ENCODE measurements around the gene SLC4A8. TPM values are rescaled to one million over a fixed set of nuclear protein-coding genes. Genes with fewer than 3 reads are reported as not detected.
A peak's percentile ranks its signal among the peaks of the same experiment; 100 is the strongest.

The SLC4A8 gene
- 4.1 TPM for polyA plus RNA-seq (2012; ENCODE audit: insufficient read depth, insufficient read length)

DNA sequence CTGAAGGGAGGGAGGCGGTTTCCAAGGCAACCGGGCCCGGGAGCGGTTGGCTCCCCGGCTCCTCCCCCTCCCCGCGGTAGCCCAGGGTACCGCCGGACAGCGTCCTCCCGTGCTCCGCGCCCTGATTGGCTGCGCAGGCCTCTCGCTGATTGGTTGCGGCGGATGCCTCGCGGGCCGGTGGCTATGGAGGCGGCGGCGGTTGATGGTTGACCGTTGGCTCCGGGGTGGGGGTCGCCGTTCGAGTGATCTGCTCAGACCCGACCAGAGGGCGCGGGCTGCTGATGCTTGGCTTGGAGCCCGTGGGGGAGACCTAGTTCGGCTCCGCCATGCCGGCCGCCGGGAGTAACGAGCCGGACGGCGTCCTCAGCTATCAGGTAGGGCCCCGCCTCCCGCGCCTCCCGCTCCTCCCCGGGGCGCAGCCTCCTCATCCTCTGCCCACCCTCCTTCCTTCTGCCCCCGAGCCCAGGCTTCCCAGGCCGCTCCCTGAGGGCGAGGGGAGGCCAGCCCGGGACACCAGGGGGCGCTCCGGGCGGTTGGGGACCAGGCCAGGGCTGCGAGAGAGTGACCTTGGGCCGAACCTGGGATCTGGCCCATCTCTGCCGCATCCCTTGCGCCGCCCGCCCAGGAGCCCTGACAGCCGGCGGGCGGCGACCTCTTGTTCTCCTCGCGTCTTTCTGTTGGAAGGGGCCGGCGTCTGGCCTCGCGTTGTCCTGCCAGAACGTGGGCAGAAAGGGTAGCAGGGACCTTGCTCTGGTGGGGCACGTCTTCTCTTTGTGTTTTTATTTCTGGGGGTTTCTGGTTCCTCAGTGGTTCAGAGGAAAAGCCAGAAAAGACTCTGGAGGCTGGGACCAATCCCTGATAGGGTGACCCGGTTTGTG, at the start of gene SLC4A8:
SLC4A8 (plus strand) TSS at position 170 of the 878 bp plus-strand sequence; CDS start at position 327, 157 bp downstream.
- peak; percentile 71 for DNase-seq (ENCODE audit: low read depth, low spot score)
- peak within 1 kb of the TSS; percentile 67 for H3K4me3 ChIP-seq (ENCODE audit: low read length)

DNA sequence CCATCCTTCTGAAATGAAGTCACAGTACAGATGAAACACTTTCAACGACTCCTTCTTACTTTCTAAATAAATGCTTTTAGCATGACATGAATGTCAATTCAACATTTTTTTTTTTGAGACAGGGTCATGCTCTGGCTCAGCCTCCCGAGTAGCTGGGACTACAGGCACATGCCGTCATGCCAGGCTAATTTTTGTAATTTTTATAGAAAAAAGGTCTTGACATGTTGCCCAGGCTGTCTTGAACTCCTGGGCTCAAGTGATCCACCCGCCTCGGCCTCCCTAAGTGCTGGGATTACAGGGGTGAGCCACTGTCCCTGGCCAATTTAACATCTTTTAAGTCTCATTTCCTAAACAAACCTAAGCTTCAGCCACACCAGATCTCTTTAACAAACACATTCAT, 49.8 kb upstream of the SLC4A8 start:
- DNase-seq (ENCODE audit: low read depth, low spot score): no peak
- H3K4me3 ChIP-seq (ENCODE audit: low read length): no peak overlapping the region

DNA sequence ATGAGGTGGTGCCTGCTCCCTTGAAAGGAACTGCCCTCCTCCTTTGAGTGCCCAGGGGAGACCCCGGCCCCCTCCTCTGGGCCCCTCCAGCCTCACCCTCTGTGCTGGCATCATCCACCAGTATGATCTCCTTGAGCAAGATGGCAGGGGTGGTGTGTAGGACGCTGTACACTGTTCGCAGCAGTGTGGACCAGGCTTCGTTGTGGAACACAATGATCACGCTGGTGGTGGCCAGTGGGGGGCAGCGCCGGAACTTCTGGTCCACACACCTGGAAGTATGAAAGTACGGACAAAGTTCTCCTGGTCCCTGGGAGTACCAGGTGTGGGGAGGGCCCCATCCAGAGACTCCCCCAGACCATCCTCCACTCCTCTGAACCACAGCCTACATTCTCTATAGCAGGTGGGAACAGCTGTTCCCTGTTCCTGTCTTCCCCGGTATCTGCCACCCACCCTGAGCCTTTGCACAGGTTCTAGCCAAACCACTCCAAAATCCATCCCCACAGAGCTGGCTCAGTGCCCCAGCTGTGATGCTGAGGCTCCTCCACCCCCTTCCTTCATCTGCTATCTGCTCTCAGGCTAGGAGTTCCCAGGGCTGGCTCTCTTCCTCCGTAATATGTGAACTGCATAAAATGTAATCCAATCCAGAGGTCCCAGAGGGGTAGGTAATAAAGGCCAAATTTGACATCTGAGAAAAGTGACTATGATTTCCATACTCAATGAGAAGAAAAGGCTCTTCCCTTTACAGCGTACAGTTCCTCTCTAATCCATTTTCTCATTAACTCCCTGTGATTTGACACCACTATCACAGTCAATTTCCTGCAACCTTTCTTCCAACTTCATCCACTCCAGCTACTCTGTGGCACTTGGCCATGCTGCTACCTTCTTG, 47.3 kb upstream of the SLC4A8 start:
- H3K4me3 ChIP-seq (ENCODE audit: low read length): no peak overlapping the region
- DNase-seq (ENCODE audit: low read depth, low spot score): no peak

DNA sequence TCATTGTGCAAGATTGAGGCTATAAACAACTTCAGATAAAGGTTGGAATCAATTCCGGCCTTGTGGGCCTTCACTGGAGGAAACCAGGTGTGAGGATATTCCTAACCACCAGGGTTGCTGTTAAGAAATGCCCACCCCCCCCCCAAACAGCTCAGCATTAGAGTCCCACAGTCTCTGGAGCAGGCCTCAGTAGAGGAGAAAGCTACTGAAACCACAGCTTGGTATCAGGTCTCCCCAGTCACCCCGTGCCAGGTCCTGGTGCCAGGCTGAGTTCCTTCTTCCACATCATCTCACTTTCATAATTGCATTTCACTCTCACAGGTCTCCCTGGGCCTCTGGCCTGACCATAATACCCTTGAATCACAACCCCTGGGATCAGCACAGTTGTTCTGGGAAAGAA, 45.9 kb upstream of the SLC4A8 start:
- DNase-seq (ENCODE audit: low read depth, low spot score): peak; percentile 91
- H3K4me3 ChIP-seq (ENCODE audit: low read length): no peak overlapping the region; the same call in 1 of the 2 replicates

DNA sequence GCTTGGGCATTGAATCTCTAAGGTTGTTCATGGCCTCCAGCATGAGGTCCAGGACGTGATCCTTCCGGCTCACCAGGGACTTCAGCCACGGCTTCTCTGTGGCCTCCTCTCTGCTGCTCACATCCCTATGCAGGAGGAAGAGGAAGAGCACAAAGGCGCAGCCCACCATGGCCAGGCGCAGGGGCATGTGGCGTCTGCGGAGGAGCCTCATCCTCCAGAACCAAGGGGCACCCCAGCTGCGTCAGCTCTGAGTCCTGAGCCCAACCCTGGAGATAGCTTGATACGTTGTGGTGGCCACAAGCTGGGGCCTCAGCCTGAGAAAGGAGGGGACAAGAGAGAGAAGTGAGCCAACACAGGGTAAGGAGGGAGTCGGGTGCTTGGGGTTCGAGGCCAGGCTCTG, 45.1 kb upstream of the SLC4A8 start:
- DNase-seq (ENCODE audit: low read depth, low spot score): no peak
- H3K4me3 ChIP-seq (ENCODE audit: low read length): no peak overlapping the region

DNA sequence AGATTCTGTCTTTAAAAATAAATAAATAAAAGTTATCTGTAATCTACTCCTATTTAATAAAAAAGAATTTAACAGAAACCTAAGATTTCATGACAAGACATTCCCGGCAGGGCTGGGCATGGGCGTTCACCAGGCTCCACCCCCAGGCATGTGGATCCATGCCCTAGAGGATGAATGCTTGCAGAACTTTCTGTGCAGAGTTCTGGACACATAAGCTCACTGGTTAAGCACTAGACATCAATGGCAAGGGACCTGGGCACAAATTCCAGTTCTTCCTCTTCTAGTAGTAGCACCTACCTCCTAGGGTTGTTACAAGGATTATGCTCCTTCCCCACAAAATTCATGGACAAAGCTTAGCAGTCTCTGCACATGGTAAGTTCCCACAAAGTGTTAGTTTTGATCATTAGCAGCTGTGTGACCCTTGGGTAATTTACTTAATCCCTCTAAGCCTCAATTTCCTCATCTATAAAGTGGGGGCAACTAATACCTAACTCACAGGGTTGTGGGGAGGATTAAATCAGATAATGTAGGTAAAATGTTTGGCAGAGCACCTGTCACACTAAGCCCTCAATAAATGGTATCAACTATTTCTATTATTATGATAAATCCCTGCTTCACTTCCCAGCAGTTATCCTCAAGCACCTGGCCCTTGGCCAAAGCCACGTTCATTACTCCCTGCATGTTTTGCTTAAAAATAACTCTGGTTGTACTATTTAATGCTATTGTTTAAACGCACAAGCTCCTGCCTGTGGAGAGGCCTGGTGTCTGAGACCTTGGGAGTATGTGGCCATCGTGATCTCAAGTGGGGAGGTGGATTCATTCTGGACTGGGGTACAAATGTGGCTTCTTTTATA, 43.2 kb upstream of the SLC4A8 start:
- no peak for DNase-seq (ENCODE audit: low read depth, low spot score)
- H3K4me3 ChIP-seq (ENCODE audit: low read length): no peak overlapping the region

DNA sequence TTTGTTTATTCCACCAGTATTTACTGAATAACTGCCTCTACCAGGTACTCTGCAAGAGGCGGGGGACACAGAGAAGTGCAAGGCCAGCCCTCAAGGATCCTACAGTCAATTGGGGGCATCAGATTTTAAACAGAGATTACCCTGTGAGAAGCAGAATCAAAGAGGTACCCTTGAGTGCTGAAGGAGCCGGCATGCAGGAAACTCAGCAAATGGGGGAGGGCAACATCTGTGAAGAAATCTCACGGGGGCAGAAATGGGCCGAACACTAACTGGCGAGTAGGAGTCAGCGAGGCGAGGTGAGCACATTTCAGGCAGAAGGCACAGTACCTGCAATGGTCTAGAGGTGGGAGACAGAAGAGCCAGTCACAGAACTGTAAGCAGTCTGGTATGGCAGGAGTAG, 42.5 kb upstream of the SLC4A8 start:
- DNase-seq (ENCODE audit: low read depth, low spot score): peak; percentile 56
- H3K4me3 ChIP-seq (ENCODE audit: low read length): peak overlapping the region; percentile 16; the same call in 1 of the 2 replicates

DNA sequence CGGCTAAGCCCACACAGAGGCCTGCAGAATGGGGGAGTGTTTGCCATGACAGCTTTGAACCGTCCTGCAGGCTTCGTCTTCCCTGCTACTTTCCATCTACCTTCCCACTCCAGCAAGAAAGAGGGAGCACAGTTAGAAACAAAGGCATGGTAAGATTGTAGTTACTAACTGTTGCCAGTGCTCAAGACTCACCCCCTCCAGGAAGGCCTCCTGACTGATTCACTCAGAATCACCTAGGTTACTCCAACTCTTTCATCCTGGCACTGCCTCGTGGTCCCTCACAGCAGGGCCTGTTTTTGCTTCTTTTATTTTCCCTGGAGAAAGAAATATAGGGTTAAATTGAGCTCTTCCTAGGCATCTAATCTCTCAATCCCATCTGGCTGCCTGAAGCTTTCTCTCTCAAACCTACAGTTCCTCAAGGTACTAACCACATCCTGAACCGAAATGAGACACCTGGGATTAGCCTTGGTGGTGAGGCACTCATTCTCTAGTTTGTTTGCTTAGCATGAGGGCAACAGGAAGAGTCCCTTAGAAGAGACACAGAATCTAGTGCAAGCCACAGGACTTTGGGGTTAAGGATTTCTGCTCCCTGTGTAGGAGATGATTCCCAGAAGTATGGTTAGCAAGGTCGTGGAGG, 41.2 kb upstream of the SLC4A8 start:
- no peak overlapping the region; the same call in 1 of the 2 replicates for H3K4me3 ChIP-seq (ENCODE audit: low read length)
- peak; percentile 94 for DNase-seq (ENCODE audit: low read depth, low spot score)

DNA sequence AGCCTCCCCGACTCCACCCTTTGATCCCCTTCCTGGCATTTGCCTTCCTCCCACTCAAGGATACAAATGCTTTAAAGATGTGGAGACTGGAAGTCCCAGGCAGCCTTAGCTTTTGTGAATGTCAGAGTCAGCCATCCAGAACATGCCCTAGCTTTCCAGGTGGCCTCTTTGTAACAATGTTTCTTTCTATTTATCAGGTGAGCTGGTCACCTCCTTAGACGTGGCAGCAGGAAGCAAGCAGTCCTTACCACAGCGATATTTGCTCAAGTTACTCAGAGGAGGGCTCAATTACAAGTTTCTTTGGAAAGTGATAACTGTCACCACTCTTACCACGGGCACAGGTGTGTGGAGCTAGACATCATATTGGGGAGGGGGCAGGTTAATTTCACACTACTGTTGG, 38.3 kb upstream of the SLC4A8 start:
- DNase-seq (ENCODE audit: low read depth, low spot score): peak; percentile 42
- no peak overlapping the region for H3K4me3 ChIP-seq (ENCODE audit: low read length)

DNA sequence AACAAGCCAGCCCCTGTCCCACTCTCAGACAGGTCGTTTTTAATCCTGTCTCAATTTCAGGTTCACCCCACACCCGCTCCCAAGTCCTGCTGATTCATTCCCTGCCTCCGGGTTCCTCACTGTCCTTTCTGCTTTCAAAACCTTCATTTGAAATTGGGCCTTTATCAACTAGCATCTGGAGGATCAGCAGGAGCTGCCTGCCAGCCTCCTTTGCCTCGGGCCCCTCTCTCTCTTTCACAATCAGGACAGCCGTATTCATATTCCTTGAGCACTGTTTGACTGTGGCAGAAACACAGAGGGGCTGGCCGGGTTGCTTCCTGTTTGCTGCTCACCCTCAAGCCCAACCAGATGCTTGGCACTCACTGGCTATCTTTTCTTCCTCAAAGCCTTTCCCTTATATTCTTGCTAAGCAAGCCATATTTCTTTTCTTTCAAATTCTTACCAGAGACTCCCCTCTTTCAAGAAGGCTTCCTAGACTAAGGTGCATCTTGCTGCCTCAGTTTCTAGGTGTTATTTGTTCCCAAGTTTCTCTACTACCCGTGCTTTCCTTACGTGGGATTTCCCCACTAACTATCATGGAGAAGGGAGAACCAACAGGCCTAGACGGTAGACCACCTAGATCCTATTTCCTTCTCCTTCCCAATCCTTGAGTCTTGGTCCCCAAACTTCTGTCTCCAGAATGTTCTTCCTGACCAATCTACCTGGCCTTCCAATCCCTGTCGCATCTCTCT, 36.4 kb upstream of the SLC4A8 start:
- DNase-seq (ENCODE audit: low read depth, low spot score): no peak
- no peak overlapping the region for H3K4me3 ChIP-seq (ENCODE audit: low read length)

DNA sequence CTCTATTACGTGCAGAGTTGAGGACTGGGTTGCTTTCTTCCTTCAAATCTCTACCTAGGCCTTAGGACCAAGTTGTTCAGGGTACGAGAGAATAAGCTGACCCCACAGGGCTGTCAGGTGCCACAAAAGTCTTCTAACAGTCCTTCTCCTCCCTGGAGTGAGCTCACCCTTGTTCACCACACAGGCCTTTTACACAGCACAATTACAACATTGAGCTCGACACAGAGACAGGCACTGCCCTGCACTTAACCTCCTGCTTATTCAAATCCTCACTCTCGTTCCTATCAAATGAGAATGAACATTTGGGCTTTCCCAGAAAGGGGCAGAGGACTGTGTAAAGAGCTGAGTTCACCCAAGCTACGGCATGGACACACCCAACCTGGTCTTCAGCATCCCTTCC, 35.8 kb upstream of the SLC4A8 start:
- DNase-seq (ENCODE audit: low read depth, low spot score): no peak
- H3K4me3 ChIP-seq (ENCODE audit: low read length): no peak overlapping the region

DNA sequence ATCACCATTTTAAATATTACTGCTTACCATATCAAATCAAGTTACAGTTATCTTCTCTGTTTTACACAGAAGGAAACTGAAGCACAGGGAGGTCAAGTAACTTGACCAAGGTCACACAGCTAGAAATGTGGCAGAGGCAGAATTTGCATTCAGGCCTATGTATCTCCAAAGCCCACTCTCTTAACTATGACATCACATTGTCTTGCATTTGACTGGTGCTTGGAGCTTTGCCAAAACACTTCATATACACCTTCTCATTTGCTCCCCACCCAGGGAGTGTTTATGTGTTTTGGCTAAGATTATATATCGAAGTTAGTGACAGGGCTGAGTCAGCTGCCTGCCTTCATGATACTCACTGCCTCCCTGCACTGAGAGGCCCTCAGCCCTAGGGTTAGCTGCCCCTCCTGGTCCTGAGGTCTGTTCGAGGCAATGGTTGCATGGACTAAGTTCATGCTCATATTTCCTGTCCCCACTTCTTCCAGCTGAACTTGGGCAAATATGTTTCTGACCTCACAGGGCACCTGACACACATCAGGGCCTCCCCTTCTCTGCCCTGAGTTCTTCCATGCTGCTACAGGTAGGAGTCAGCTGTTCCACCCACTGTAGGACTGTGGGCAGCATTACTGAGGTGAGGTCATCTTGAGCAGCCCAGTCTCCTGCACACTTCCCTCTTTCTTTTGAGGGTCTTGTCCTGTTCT, 35.2 kb upstream of the SLC4A8 start:
- no peak overlapping the region for H3K4me3 ChIP-seq (ENCODE audit: low read length)
- DNase-seq (ENCODE audit: low read depth, low spot score): peak; percentile 57

DNA sequence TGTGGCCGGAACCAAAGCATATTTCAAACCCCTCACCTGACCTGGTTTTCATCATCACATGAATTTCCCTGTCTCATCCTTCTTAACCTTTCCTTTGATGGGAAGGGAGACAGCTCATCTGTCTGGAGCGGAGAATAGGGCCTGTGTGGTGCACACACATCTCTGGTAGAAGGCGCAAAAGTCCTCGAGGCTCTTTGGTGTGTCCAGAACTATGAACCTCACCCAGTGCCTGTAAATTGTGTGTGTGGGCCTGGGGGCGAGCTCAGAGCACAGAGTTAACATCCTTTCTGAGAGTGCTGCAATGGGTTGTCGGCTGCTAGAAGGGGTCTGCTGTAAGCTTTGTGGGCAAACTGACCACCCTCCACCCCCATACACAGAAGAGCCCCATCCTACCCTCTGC, 34.2 kb upstream of the SLC4A8 start:
- H3K4me3 ChIP-seq (ENCODE audit: low read length): peak overlapping the region; percentile 76
- DNase-seq (ENCODE audit: low read depth, low spot score): no peak

DNA sequence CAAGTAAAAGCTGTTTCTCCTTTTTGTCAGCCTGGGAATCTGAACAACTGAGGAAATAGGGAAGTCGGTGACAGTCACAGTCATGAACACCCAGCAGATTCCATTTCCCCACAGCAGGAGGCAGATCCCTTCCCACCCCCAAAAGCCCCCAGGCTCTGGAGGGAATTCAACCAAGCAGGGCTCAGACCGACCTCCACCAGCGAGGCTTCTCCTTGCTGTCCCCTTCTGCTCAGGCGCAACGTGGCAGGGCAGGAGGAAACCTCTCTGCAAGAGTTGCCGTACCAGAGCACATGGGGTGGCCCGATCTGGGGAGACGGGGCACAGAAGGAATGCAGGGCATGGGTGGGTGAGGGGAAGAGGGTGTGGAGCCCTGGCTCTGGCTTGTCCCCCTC, 33.7 kb upstream of the SLC4A8 start:
- peak overlapping the region; percentile 76 for H3K4me3 ChIP-seq (ENCODE audit: low read length)
- no peak for DNase-seq (ENCODE audit: low read depth, low spot score)

DNA sequence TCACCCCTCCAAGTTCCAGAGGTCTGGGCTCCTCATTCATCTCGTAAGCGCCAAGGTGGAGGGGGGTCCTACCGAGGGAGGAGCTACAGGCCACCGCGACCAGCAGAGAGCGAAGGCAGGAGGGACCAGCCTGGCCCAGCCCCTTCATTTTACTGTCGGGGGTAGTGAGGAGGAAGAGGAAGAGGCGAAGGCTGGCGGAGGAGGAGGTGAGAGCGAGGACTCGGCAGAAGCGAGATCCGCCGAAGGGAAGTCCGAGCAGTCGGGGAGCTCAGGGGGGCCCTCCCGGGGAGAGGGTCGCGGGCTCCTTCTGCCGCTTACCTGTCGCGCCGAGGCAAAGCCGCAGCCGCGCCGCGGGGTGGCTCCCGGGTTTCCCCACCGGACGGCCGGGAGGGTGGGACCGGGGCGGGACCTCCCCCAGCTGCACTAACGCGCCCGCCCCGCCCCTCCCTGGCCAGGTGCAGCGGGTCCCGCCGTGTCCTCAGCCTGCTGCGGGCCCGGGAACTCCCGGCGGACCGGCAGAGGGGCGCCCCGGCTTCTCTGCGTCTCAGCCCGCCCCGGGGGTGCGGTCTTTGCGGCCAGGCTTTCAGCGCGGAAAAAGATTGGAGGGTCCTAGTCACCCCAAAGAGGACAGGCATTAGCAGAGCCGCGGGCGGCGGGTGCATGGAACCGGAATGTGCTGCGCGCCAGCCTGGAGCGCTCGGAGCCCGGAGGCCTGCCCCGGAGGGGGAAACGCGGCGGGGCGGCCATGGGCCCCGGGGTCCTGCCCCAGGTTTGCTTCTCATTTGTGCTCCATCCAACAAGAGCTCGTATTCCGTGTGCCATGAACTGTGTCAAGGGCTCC, 33.1 kb upstream of the SLC4A8 start, which contains the start of gene GALNT6:
GALNT6 (minus strand) TSS at position 124 of the 841 bp plus-strand sequence. CDS start 11,625 bp downstream, outside the sequence.
- DNase-seq (ENCODE audit: low read depth, low spot score): peak; percentile 55
- peak within 1 kb of the TSS; percentile 76 for H3K4me3 ChIP-seq (ENCODE audit: low read length)

DNA sequence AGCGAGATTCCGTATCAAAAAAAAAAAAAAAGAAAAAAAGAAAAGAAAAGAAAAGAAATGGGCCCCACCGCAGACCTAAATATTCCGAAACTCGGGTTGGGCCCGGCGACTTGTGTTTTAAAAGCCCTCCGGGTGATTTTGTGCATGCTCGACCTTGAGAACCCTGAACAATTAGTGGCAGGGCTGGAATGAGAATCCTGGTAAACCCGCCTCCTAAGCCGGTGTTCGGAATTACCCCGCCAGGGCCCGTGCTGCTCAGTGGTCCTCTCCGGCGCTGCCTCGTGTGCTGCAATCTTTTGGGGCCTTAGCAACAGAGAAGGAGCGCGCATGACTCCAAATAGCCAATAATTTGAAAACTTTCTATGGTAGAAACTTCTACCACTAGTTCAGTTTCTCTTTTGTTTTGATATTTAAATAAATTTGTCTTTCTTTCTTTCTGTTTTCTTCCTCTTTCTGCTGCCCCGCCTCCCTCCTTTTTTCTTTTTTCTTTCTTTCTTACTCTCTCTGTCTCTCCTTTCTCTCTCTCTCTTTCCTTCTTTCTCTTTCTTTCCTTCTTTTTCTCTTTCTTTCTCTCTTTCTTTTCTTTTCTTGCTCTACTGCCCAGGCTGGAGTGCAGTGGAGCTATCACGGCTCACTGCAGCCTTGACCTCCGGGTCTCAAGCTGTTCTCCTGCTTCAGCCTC, 31.9 kb upstream of the SLC4A8 start:
- DNase-seq (ENCODE audit: low read depth, low spot score): no peak
- no peak overlapping the region for H3K4me3 ChIP-seq (ENCODE audit: low read length)

All from Jurkat, Clone E6-1 (cell line).